Heart left ventricle (tissue), 16 donors: ENCODE results near the gene EIF6. TPM values are rescaled to one million over a fixed set of nuclear protein-coding genes. Genes with fewer than 3 reads are reported as not detected.

Experiments
- ATAC-seq, 4 donors: fragments of 200-7000 bp; cut with Tn5 transposase; one replicate each; pipeline ENCODE4 v1.9.1; 2020 to 2022; ENCODE audit warnings: moderate library complexity in 4 of 4, mild to moderate bottlenecking in 3 of 4, moderate number of reproducible peaks in 1 of 4
- DNase-seq, 5 donors: peaks; one replicate each; pipeline ENCODE4 v3.0.0-alpha.2; 2020
- H3K27ac ChIP-seq, 12 donors: fragments of 200-600 bp; sonication (generic) in 4 of 12; one replicate each; pipeline versions ENCODE4 v1.5.0 to v1.8.0; 2016 to 2022; ENCODE audit warnings: mild to moderate bottlenecking in 2 of 12
- H3K27me3 ChIP-seq, 9 donors: fragments of 200-600 bp; sonication (generic) in 2 of 9; one replicate each; pipeline versions ENCODE4 v1.5.1 to v1.8.0; 2016 to 2022; ENCODE audit warnings: mild to moderate bottlenecking in 3 of 9
- H3K36me3 ChIP-seq, 9 donors: fragments of 200-600 bp; sonication (generic) in 2 of 9; one replicate each; pipeline versions ENCODE4 v1.5.0 to v1.8.0; 2018 to 2022; ENCODE audit warnings: mild to moderate bottlenecking in 2 of 9
- H3K4me1 ChIP-seq, 12 donors: fragments of 200-600 bp; sonication (generic) in 4 of 12; one replicate each; pipeline versions ENCODE4 v1.5.0 to v1.8.0; 2016 to 2022; ENCODE audit warnings: mild to moderate bottlenecking in 3 of 12
- H3K4me3 ChIP-seq, 12 donors: fragments of 200-600 bp; sonication (generic) in 4 of 12; one replicate each; pipeline versions ENCODE4 v1.5.0 to v1.8.0; 2017 to 2022; ENCODE audit warnings: mild to moderate bottlenecking in 9 of 12, moderate library complexity in 4 of 12
- H3K9me3 ChIP-seq, 12 donors: fragments of 200-600 bp; sonication (generic) in 4 of 12; one replicate each; pipeline versions ENCODE4 v1.5.0 to v1.8.0; 2016 to 2022; ENCODE audit warnings: mild to moderate bottlenecking in 1 of 12
- POLR2A ChIP-seq, 2 donors: fragments of 450-650 bp; IDR thresholded peaks; one replicate each; pipeline ENCODE4 v1.6.1; 2017; ENCODE audit warnings: antibody characterized with exemption in 2 of 2, mild to moderate bottlenecking in 2 of 2, moderate library complexity in 2 of 2
- WGBS, 4 donors: extraction: QIAGEN DNeasy Blood & Tissue Kit in 2 of 4; methylation state at CpG; one replicate each; pipeline versions ENCODE4 v1.1.5 to v1.1.7; 2013 to 2018; 5-methylcytosine and 5-hydroxymethylcytosine counted together
- intact Hi-C, 10 donors: fragments of 100-400 bp; cut with DNase I; formaldehyde crosslinking; loops; one replicate each; pipeline versions ENCODE4 v1.11.1 to v1.14.2; 2022
- polyA plus RNA-seq, 2 donors: library from polyadenylated mRNA; stranded (reverse); fragments of 200-250 nt; gene quantifications; one replicate each; pipeline ENCODE4 v1.2.3, GENCODE V29; 2013
- total RNA-seq, 9 donors: library from RNA; depleted of rRNA in 2 of 9; stranded (reverse); fragments of >200 nt in 2 of 9; fragmentation: NEBNext Ultra II Directional in 3 of 9; extraction: Animal tissue kit (Norgen Biotek cat#: 25700) in 3 of 9; gene quantifications; one replicate each; pipeline versions ENCODE4 v1.1.0 to v1.2.4, GENCODE V29; 2016 to 2023
- TF ChIP-seq, protein P1 (sequence below), 12 donors: fragments of 200-600 bp; sonication (generic) in 4 of 12; IDR thresholded peaks; one replicate each; pipeline versions ENCODE4 v1.5.0 to v1.8.0; 2018 to 2022; ENCODE audit warnings: antibody characterized with exemption in 12 of 12, mild to moderate bottlenecking in 5 of 12
- donor health status: ischemic (EF 13 %, LVEDD 7.1; RV severe dilation, severe dysfunction).
- donor health status: healthy with polysubstance abuse.
- donor health status: DM: no; HTN: yes; CAD: no.
- donor health status: DM: no; HTN: no; CAD: no.
- donor health status: ischemic (EF 25% LVEDD 6.9; RV normal size, moderate dysfunction).
- donor health status: ischemic (EF 25% LVEDD 5.7; RV mildly dilated, moderate dysfunction).
- donor health status: healthy.
- donor health status: DM: yes; HTN: yes; CAD: no.
- donor health status: ischemic (EF 35%, LVEDD 5.7; RV mildly dilated, moderate dysfunction).
- donor health status: nonischemic (EF 11% LVEDD 7.7; RV severe dilation, severe dysfunction).
- donor health status: DM: yes; HTN: yes; CAD: no.
- donor health status: PGD.
- donor health status: ischemic (EF 29% LVEDD 5.4; RV normal size, mild dysfunction).
- donor health status: nonischemic (EF 23%, LVEDD 6.1; RV moderate dilation, normal function).

EIF6 gene
- total and polyA plus RNA-seq, 11 donors = 27.5 to 150 (median 42.1) TPM

DNA sequence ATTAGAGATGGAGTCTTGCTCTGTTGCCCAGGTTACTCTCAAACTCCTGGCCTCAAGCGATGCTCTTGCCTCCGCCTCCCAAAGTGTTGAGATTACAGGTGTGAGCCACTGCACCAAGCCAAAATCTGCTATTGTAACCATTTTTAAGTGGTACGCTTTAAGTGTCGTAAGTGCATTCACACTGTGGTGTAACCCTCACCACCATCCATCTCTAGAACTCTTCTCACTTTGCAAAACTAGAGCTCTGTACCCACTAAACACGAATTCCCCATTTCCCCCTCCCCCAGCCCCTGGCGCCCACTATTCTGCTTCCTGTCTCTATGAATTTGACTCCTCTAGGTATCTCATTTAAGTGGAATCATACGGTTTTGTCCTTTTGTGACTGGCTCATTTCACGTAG lies 10.5 kb upstream of the EIF6 start:
- Histone ChIP-seq H3K4me1 (peaks cover 0 to 8% (median 0%) of the 10 kb centered on the region in 12 donors), H3K27me3 (peaks cover 0 to 37% (median 4%) of the 10 kb centered on the region in 9 donors), H3K4me3 (no peak overlapping the region), H3K27ac (no peak overlapping the region), H3K36me3 (no peaks in the 10 kb centered on the region), H3K9me3 (no peaks in the 10 kb centered on the region)
- TF ChIP-seq, protein P1, sequence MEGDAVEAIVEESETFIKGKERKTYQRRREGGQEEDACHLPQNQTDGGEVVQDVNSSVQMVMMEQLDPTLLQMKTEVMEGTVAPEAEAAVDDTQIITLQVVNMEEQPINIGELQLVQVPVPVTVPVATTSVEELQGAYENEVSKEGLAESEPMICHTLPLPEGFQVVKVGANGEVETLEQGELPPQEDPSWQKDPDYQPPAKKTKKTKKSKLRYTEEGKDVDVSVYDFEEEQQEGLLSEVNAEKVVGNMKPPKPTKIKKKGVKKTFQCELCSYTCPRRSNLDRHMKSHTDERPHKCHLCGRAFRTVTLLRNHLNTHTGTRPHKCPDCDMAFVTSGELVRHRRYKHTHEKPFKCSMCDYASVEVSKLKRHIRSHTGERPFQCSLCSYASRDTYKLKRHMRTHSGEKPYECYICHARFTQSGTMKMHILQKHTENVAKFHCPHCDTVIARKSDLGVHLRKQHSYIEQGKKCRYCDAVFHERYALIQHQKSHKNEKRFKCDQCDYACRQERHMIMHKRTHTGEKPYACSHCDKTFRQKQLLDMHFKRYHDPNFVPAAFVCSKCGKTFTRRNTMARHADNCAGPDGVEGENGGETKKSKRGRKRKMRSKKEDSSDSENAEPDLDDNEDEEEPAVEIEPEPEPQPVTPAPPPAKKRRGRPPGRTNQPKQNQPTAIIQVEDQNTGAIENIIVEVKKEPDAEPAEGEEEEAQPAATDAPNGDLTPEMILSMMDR (IDR thresholded peaks at IDR 0.05) = no peak
- no peak for TF ChIP-seq POLR2A (IDR thresholded peaks at IDR 0.05)
- intact Hi-C loops = no loop called here
- WGBS, 4 donors = 76 to 85% (median 83%) methylated on average over 8 of the region's 8 CpGs
- ATAC-seq (no peak), DNase-seq (no peak)

DNA sequence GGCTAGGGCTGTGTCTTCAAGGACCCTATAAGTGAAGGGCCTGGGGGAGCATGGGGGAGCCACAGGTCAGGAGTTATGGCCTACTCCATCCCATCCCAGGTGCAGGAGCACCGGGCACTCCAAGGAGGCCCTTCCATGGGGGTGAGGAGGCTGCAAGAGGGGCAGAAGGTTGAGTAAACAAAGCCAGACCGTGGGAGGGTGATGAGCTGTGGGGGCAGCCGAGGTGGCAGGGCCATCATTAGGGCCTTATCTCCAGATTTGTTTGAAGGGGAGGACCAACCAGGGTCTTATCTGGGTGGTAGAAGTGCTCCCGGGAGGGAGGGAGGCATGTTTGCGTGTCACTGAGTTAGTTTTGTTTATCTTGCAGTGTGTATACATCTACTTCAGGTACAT lies 9.7 kb upstream of the EIF6 start:
- TF ChIP-seq, protein P1 (IDR thresholded peaks at IDR 0.05) = no peak
- TF ChIP-seq POLR2A (IDR thresholded peaks at IDR 0.05) = no peak
- Histone ChIP-seq H3K27me3 (peaks cover 0 to 37% (median 4%) of the 10 kb centered on the region in 9 donors), H3K9me3 (no peaks in the 10 kb centered on the region), H3K4me3 (no peak overlapping the region), H3K36me3 (no peaks in the 10 kb centered on the region), H3K27ac (no peak overlapping the region), H3K4me1 (peaks cover 0 to 8% (median 0%) of the 10 kb centered on the region in 12 donors)
- 45 to 60% (median 53%) methylated on average over 5 of the region's 5 CpGs for WGBS, 4 donors
- intact Hi-C loops = no loop called here
- DNase-seq = peak in 1 of 5 donors; percentile 16
- ATAC-seq = no peak

DNA sequence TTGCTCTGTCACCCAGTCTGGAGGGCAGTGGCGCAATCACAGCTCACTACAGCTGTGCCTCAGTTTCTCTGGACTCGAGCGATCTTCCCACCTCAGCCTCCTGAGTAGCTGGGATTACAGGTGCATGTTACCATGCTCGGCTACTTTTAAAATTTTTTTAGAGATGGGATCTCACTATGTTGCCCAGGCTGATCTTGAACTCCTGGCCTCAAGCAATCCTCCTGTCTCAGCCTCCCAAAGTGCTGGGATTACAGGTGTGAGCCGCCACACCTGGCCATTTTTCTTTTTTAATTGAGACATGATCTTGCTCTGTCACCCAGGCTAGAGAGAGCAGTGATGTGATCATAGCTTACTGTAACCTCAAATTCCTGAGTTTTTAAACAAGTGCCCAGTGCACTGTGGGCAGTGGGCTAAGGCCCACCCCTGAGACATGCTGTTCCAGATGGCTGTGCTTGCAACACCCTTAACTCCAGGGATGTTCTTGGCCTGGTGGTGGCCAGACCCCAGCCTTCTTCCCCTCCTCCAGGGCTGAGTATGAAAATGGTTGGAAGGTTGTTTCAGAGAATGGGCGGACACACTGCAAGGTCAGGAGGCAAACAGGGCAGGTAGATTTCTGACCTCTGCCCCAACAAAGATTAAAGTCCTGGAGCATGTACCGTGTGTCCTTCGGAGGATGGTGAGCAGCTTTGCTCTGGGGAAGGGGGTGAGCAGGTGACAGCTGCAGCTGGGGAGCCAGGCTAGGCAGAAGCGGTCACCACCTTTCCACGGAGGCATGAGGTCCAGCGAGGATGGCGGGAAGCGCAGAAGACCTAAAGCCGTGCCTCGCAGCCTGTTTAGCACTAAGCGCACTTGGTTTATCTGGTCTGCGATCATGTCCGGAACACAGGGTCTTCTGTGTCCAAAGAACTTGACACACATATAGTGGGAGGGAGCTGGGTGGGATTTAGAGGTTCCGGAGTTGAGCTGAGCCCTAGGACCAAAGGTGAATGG lies 9.0 kb upstream of the EIF6 start:
- TF ChIP-seq POLR2A (IDR thresholded peaks at IDR 0.05) = no peak
- TF ChIP-seq, protein P1 (IDR thresholded peaks at IDR 0.05) = no peak
- DNase-seq = peak in 1 of 5 donors; percentile 40
- Histone ChIP-seq H3K4me3 (no peak overlapping the region), H3K27me3 (peaks cover 0 to 37% (median 4%) of the 10 kb centered on the region in 9 donors), H3K36me3 (no peaks in the 10 kb centered on the region), H3K27ac (no peak overlapping the region), H3K4me1 (peaks cover 0 to 8% (median 0%) of the 10 kb centered on the region in 12 donors), H3K9me3 (no peaks in the 10 kb centered on the region)
- intact Hi-C loops = no loop called here
- ATAC-seq = no peak
- 87 to 91% (median 90%) methylated on average over 19 of the region's 19 CpGs for WGBS, 4 donors

DNA sequence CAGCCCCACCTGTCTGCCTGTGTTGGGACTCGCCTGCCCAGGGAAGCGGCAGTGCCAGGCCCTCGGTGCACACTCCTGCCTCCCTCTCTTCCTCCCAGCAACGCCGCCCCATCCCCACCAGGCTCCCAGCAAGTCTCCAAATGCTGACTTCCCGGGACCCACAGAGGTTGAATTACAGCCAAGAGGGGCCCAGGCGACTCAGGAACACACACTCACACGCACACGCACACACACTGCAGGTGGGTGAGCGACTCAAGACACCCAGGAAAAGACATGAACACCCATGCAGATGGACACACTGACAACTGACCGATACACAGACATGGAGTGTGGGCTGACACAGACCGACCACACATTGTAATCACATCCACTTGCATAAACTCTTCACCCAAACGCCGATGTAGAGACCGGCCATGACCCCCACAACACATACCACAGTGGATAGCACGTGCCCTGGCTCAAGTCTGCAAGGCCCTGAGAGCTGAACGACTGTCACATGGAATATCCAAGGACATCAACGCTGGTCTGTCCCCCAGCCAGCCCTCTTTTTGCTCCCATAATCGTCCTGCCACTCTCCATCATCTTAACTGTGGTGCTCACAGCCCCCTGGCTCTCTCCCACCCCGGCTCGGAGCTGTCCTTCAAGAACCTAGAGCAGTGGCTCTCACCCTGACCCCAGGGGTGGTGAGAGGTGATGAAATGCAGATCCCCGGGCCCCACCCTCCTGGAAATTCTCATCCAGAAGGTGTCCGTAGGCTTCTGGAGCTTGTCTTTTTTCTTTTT lies 8.1 kb upstream of the EIF6 start:
- no peak for TF ChIP-seq POLR2A (IDR thresholded peaks at IDR 0.05)
- TF ChIP-seq, protein P1 (IDR thresholded peaks at IDR 0.05) = no peak
- DNase-seq (peak in 1 of 5 donors; percentile 16), ATAC-seq (no peak)
- 52 to 58% (median 56%) methylated on average over 22 to 23 of the region's 23 CpGs for WGBS, 4 donors
- Histone ChIP-seq H3K4me3 (no peak overlapping the region), H3K4me1 (peaks cover 0 to 8% (median 0%) of the 10 kb centered on the region in 12 donors), H3K27me3 (peaks cover 0 to 37% (median 4%) of the 10 kb centered on the region in 9 donors), H3K27ac (no peak overlapping the region), H3K36me3 (no peaks in the 10 kb centered on the region), H3K9me3 (no peaks in the 10 kb centered on the region)
- intact Hi-C loops = no loop called here
